Hypothalamus (tissue), 51 donors: ENCODE data around the gene ENTHD1.

Experiments
- DNase-seq, 51 donors: peaks; one replicate each; lab custom pipeline; 2025; lab: John Stamatoyannopoulos, UW

The ENTHD1 gene

GRCh38 chr22:39800790-39801520 lies 92.6 kb downstream of the ENTHD1 start:
- no peak for DNase-seq

- DNase-seq: no peak
Observed at GRCh38 chr22:39797528-39798147, 95.9 kb downstream of the ENTHD1 start.

- DNase-seq: no peak
Observed at GRCh38 chr22:39789788-39790187, 103.8 kb downstream of the ENTHD1 start.

GRCh38 chr22:39785232-39785631 lies 108.3 kb downstream of the ENTHD1 start:
- DNase-seq: no peak

- DNase-seq: no peak
Observed at GRCh38 chr22:39777716-39778454, 115.7 kb downstream of the ENTHD1 start.

- DNase-seq: no peak
Observed at GRCh38 chr22:39776295-39777009, 117.1 kb downstream of the ENTHD1 start.

GRCh38 chr22:39773976-39774539 lies 119.5 kb downstream of the ENTHD1 start:
- no peak for DNase-seq

GRCh38 chr22:39773503-39773902 lies 120.1 kb downstream of the ENTHD1 start:
- DNase-seq: no peak

GRCh38 chr22:39771486-39771885 lies 122.1 kb downstream of the ENTHD1 start:
- DNase-seq: no peak

GRCh38 chr22:39765661-39766060 lies 127.9 kb downstream of the ENTHD1 start:
- DNase-seq: no peak

- DNase-seq: no peak
Observed at GRCh38 chr22:39765046-39765445, 128.5 kb downstream of the ENTHD1 start.

GRCh38 chr22:39763276-39763675 lies 130.3 kb downstream of the ENTHD1 start:
- DNase-seq: no peak

GRCh38 chr22:39750759-39751158 lies 142.8 kb downstream of the ENTHD1 start:
- no peak for DNase-seq

- DNase-seq: peak in 1 of 51 donors; percentile 1
Observed at GRCh38 chr22:39748877-39749276, 144.7 kb downstream of the ENTHD1 start.

- DNase-seq: no peak
Observed at GRCh38 chr22:39746600-39747262, 146.8 kb downstream of the ENTHD1 start.

GRCh38 chr22:39745789-39746188 lies 147.8 kb downstream of the ENTHD1 start:
- DNase-seq: no peak

GRCh38 chr22:39744353-39744752 lies 149.2 kb downstream of the ENTHD1 start:
- DNase-seq: no peak

- no peak for DNase-seq
Observed at GRCh38 chr22:39743935-39744334, 149.6 kb downstream of the ENTHD1 start.

- no peak for DNase-seq
Observed at GRCh38 chr22:39739338-39740027, 154.1 kb downstream of the ENTHD1 start.

GRCh38 chr22:39738746-39739145 lies 154.8 kb downstream of the ENTHD1 start:
- DNase-seq: no peak
